Germinal center (tissue), 1 donor: ENCODE measurements around the gene FOXR1.

Experiments used
- DNase-seq: peaks from one replicate; pipeline ENCODE4 v3.0.0; 2012; ENCODE audit warnings: mixed read lengths, low spot score

The FOXR1 gene

DNA sequence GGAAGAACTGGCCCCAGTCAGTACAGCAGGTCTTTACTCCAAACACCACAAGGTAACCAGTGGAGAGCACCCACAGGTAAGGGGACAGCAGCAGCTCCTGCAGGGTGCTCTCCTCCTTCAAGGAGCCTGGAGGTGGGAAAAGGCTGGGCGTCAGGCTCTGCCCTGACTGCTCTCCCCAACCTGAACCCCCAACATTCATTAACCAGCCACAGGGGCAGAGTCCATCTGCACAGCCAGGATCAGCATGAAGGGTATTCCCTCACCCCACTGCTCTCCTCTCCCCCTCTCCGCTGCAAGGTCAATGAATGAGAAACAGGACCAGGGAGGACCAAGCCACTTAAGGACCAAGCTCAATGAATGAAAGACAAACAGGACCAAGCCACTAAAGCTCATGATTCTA lies 55.4 kb downstream of the FOXR1 start:
- no peak for DNase-seq

DNA sequence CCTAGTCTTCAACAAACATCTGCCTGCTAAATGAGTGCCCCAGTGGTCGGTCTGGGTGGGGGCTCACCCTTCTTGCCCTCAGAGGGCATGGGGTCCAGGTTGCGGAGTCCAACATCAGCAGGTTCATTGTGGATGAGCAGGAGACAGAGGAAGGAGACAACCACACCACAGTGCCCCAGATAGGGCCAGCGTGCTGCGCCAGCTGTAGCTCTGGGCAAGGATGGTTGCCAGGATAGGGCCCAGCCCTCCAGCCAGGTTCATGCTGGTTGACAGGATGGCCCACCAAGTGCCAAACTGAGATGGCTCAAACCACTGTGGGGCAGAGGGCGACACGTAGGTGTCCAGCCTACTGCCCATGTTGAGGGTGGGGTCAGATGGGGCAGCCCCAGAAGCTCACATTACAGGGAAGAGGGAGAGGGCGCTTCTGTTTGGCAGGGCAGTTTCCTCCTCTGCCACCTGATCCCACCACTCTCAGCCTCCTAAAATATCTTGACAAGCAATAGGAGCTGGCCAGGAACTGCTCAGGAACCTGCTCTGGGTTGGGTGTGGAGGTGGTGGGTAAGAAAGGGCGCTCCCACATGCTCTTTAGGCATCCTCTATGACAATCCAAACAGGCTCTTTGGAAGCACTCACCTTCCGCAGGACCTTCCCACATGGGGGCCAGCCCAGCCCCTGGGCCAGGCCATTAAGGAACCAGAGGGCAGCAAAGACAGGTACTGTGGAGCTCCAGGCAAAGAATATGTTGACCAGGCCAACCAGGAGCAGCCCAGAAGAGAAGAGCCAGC lies 56.2 kb downstream of the FOXR1 start:
- DNase-seq, result no peak

DNA sequence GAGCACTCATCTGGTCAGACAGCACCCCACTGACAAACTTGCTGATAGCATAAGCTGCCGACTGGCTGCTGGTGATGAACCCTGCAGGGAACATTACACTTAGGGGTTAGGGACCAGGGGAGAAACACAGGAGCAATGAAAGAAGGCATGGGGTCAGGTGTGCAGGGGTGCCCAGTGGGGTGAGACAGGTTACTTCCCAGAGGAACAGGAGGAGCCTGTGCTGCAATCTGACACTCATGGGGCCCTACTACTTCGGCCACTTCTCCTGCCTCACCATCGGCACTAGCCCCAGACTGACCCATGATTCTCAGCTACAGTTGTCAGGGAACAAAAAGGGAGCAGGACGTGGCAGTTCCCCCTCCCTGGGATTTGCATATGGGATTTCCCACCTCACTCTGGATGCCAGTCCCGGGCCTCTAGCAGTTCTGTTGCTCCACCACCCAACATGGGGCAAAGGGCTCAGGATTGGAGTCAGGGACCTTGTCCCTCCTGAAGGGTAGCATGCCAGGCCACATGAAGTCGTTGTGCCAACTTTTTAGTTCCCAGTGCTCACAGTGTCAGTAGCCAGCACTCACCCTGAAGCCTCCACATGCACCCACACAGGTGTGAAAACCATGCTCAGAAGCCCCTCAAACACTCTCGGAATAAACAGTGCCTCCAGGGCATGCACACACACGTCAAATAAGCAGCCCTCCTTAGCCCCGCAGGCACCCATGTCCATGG lies 56.9 kb downstream of the FOXR1 start:
- DNase-seq, result no peak

DNA sequence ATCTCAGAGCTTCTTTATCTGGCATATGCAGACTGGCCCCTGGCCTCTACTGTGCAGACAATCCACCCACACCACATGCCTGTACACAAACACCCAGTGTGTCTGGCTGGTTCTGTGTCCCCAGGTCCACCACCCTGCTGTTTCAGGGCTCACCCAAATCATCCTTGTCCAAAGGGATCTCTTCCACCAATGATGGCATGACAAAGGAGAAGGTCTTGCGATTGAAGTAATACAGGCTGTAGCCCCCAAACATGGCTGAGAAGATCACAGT lies 57.4 kb downstream of the FOXR1 start:
- no peak for DNase-seq

DNA sequence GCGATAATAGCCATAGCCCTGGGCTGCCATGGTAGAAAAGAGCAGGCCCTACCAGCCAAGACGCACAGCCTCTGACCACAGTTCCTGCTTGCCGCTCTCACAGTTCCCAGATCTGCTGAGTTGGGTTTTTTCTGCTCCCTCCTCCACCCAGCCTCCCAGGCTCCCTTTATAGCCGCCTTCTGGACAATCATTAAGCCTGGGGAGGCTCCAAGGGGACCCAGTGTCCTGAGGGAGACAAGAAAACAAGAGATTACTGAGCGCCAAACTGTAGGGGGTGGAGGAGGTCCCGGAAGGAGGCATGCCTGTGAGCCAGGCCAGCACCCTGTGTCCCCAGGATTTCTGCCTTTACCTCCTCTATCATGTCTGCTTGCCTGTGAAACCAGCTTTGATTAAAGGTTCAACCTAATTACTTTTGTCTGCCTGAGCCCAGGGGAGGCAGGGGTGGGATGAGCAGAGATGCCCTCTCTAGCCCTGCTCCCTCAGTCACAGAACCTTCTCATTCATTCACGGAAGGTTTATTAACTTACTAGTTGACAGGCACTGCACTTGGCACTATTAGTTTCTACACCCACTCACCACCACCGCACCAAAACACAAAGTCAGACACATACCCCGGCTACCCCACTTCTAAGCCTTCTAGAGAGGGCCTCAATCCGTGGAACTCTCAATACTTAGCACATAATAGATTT lies 57.9 kb downstream of the FOXR1 start:
- DNase-seq, result no peak

DNA sequence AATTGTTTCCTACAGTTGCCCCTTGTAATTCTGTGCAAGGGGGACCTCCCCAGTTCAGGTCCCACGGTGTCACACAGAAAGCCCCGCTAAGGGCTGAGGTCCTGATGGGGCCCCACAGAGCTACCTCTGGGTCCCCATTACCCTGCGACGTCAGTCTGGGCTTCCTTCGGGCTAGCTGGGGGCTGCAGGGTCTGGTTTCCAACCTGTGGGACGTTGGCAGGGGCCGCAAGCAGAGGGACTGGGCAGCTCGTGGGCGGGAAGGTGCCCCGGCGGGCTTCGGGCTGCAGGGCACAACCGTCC lies 58.4 kb downstream of the FOXR1 start:
- DNase-seq, result no peak

DNA sequence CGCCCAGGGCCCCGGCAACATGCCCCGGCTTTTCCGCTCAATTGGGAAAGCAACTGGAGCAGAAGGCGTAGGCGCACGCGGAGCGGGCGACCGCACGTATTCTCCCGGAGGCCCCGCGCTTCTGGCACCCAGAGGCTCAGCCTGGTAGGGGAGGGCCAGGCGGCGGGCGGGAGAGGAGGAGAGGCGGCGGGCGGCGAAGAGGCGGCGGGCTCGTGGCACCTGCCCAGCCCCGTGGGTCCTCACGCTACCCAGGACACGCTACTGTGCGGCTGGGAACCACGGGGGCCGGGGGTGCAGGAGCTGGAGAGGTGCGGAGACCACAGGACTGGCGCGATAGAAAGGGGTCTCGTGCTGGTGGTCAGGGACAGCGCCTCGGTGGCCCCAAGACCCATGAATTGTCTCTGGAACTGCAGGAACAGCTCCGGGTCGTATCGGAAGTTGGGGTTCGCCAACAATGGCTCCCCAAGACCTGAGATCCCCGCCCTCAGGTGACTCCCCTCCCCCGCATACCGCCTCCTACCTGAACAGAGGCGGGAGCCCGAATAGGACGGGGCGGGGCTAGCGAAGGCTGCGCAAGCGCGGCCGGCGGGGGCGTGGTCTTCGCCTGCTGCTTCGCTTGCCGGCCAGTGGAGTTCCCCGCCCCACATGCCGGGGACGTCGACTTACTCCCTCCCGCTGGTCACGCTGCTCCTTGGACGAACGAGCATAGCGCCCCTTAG lies 58.9 kb downstream of the FOXR1 start, which contains the start of gene SLC37A4:
SLC37A4 (minus strand) TSS at position 549 of the 719 bp plus-strand sequence.
- peak; percentile 97 for DNase-seq
